ENCODE data around the gene DYSF.
A peak's percentile ranks its signal among the peaks of the same experiment; 100 is the strongest.

The DYSF gene

GRCh38 chr2:71629273-71629672, 175.9 kb downstream of the DYSF start:
- no peak for TF ChIP-seq JUND (IDR thresholded peaks at IDR 0.05; ENCODE audit: low read depth)
- no peak for DNase-seq (ENCODE audit: low read depth in 1 of 2, low spot score in 1 of 2)
- in situ Hi-C loops (cut with HindIII; ENCODE audit: low pct_unique_long_range_greater_than_20kb, low sequenced_read_pairs) = no loop called here

- no peak for DNase-seq (ENCODE audit: low read depth in 1 of 2, low spot score in 1 of 2)
- TF ChIP-seq JUND (IDR thresholded peaks at IDR 0.05; ENCODE audit: low read depth) = no peak
- in situ Hi-C loops (cut with HindIII; ENCODE audit: low pct_unique_long_range_greater_than_20kb, low sequenced_read_pairs) = no loop called here
Observed at GRCh38 chr2:71629771-71630453, 176.6 kb downstream of the DYSF start.

GRCh38 chr2:71630454-71631328, 177.3 kb downstream of the DYSF start:
- no peak for DNase-seq (ENCODE audit: low read depth in 1 of 2, low spot score in 1 of 2)
- in situ Hi-C loops (cut with HindIII; ENCODE audit: low pct_unique_long_range_greater_than_20kb, low sequenced_read_pairs) = no loop called here
- no peak for TF ChIP-seq JUND (IDR thresholded peaks at IDR 0.05; ENCODE audit: low read depth)

GRCh38 chr2:71631411-71631931, 178.1 kb downstream of the DYSF start:
- TF ChIP-seq JUND (IDR thresholded peaks at IDR 0.05; ENCODE audit: low read depth) = no peak
- no peak for DNase-seq (ENCODE audit: low read depth in 1 of 2, low spot score in 1 of 2)
- in situ Hi-C loops (cut with HindIII; ENCODE audit: low pct_unique_long_range_greater_than_20kb, low sequenced_read_pairs) = no loop called here

GRCh38 chr2:71633086-71633485, 179.7 kb downstream of the DYSF start:
- in situ Hi-C loops (cut with HindIII; ENCODE audit: low pct_unique_long_range_greater_than_20kb, low sequenced_read_pairs) = no loop called here
- no peak for TF ChIP-seq JUND (IDR thresholded peaks at IDR 0.05; ENCODE audit: low read depth)
- DNase-seq (ENCODE audit: low read depth in 1 of 2, low spot score in 1 of 2) = no peak

GRCh38 chr2:71634567-71634966, 181.2 kb downstream of the DYSF start:
- no peak for DNase-seq (ENCODE audit: low read depth in 1 of 2, low spot score in 1 of 2)
- in situ Hi-C loops (cut with HindIII; ENCODE audit: low pct_unique_long_range_greater_than_20kb, low sequenced_read_pairs) = no loop called here
- no peak for TF ChIP-seq JUND (IDR thresholded peaks at IDR 0.05; ENCODE audit: low read depth)

DNA sequence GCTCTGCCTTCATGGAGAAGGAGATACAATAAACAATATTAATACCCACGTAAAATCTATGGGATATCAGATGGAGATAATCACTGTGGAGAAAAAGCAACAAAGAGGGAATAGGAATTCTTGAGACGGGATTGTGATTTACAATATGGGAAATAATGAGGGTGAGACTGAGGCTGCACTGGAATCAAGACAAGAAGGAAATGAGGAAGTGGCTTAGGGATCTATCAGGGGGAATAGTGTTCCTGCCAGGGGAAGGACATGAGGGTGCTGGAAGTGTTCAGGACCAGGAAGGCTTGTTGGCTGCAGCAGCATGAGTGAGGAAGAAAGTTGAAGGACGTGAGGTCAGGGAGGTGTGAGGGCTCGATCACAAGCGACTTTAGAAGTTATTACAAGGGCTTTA, 182.4 kb downstream of the DYSF start:
- TF ChIP-seq JUND (IDR thresholded peaks at IDR 0.05; ENCODE audit: low read depth) = no peak
- in situ Hi-C loops (cut with HindIII; ENCODE audit: low pct_unique_long_range_greater_than_20kb, low sequenced_read_pairs) = no loop called here
- no peak for DNase-seq (ENCODE audit: low read depth in 1 of 2, low spot score in 1 of 2)

DNA sequence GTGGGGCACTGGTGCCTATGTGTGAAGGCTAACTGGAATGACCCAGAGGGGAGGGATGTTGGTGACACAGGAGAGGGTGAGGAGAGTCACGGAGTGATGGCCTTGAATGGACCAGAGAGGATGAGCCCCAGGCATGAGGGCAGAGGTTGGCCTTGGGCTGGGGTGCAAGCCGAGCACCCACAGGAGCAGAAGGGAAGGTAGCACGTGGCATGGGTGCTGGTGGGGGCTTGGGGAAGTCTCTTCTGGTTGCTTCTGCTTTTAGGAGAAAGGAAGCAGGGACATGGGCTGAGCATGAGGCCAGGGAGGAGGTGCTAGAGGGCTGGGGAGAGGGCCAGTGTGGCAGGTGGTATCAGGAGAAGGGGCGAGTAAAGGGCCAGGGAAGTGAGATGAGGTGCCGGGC, 183.8 kb downstream of the DYSF start:
- TF ChIP-seq JUND (IDR thresholded peaks at IDR 0.05; ENCODE audit: low read depth) = no peak
- DNase-seq (ENCODE audit: low read depth in 1 of 2, low spot score in 1 of 2) = no peak
- in situ Hi-C loops (cut with HindIII; ENCODE audit: low pct_unique_long_range_greater_than_20kb, low sequenced_read_pairs) = no loop called here

DNA sequence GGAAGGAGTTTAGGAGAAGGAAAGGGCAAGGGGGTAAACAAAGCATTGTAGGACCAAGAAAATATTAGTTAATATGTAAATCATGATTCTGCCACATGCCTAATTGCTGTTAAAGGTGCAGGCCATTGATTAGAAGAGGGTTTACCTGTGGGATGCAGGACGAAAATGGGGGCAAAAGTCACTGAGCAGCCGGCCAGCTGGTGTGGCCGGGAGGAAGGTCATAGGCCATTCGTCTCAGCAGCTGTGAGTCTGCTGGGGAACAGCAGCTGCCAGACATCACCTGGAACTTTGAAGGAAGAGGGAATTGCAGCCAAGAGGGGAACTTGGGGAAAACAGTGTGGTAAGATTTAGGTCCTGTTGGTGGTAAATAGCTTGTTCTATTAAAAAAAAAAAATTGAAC, 184.4 kb downstream of the DYSF start:
- in situ Hi-C loops (cut with HindIII; ENCODE audit: low pct_unique_long_range_greater_than_20kb, low sequenced_read_pairs) = no loop called here
- no peak for DNase-seq (ENCODE audit: low read depth in 1 of 2, low spot score in 1 of 2)
- no peak for TF ChIP-seq JUND (IDR thresholded peaks at IDR 0.05; ENCODE audit: low read depth)

DNA sequence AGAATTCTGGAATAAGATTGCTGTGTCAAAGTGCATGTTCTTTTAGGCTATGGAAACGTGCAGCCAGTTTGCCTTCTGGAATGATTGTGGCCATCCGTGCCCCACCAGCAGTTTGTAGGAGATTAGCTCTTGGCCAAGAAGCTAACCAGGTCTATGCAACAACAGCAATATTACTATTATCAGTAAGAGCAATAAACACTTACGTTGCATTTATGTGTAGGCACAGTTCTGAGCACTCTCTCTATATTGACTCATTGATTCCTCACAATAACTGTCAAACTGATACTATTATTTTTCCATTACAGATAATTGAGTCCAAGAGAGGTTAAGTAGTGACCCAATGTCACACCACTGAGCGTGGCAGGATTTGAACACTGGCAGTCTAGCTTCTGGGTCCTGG, 186.4 kb downstream of the DYSF start:
- TF ChIP-seq JUND (IDR thresholded peaks at IDR 0.05; ENCODE audit: low read depth) = no peak
- in situ Hi-C loops (cut with HindIII; ENCODE audit: low pct_unique_long_range_greater_than_20kb, low sequenced_read_pairs) = no loop called here

GRCh38 chr2:71640489-71640888, 187.1 kb downstream of the DYSF start:
- no peak for TF ChIP-seq JUND (IDR thresholded peaks at IDR 0.05; ENCODE audit: low read depth)

More for the DNA sequence above, 186.4 kb downstream of the DYSF start:
- DNase-seq (ENCODE audit: low read depth in 1 of 2, low spot score in 1 of 2) = no peak

GRCh38 chr2:71643674-71644357, 190.5 kb downstream of the DYSF start:
- peak; percentile 40 to 90 for DNase-seq (ENCODE audit: low read depth in 1 of 2, low spot score in 1 of 2)
- in situ Hi-C loops (cut with HindIII; ENCODE audit: low pct_unique_long_range_greater_than_20kb, low sequenced_read_pairs) = no loop called here
- no peak for TF ChIP-seq JUND (IDR thresholded peaks at IDR 0.05; ENCODE audit: low read depth)

More at GRCh38 chr2:71640489-71640888, 187.1 kb downstream of the DYSF start:
- no peak for DNase-seq (ENCODE audit: low read depth in 1 of 2, low spot score in 1 of 2)
- in situ Hi-C loops (cut with HindIII; ENCODE audit: low pct_unique_long_range_greater_than_20kb, low sequenced_read_pairs) = no loop called here

Measured in T47D (cell line).